GM19463 (cell line): Measurements from ENCODE around the gene SSUH2.

Experiments used
- ATAC-seq: cut with Tn5 transposase; IDR thresholded peaks from one replicate; pipeline ENCODE4 v1.9.1; 2021; ENCODE audit warnings: mild to moderate bottlenecking, moderate library complexity; ENCODE audit not compliant: unreplicated experiment

Gene SSUH2

DNA sequence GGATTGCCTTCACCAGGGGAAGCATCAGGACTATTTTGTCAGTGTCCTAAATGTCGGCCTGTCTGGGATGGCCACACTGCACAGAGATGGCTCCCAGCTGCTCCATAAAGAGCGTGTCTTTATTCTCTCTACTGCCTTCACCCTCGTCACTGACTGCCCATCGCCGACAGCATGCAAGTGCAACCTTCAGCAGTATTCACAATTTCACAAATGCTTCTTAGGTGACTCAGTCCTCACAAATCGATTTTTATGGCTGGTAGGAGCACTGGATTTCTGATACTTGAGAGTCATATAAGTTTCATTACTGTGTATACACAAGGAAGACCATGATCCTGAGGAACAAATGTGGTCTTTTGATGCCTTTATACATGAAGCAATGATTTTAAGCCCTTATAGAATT is 1.1 kb upstream of the SSUH2 start:
- ATAC-seq: no peak

DNA sequence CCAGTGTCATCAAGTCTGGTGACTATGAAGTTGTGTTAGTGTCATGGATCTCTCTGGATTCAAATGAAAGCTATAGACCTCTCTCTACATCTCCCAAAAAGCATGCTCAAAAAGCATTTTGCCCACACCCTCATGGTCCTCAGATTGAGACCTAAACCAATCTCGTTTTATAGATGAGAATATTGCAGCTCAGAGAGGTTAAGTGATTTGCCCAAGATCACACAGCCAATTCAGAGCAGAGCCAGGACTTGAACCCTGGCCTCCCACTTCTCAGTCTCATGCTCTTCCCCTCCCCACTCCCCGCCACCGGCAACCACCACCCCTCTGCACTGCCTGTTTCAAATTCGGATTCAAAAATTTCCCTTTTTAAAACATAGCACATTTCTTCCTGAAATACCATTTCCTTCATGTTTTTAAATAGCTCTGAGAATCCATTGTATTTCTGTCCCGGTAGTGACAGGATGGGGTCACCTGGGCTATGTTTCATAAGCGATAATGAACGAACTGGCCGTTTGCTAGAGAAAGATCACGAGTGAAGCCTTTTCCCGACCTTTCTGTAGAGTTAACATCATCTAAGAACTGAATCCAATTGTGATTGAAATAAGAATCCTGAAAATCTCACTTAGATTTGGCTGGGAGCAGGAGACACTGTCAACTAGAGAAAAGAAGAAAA is 769 bp downstream of the SSUH2 start:
- ATAC-seq: no peak

DNA sequence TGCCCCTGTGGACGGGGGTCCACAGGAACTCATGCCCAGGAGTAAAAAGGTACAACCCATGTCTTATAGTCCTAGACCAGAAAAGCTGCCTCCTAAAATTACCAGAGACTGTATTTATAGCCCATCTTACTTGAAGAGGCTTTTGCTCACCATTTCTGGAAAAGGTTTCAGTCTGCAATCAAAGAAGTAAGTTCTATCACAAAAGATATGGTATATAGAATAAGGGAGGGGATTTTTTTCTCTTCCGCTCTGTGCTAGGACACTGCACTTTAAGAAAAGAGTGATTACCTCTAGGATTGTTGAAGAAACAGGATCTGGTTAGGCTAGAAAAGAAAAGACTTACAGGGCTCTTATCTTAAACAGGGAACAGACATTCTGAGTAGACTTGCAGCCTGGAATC is 2.6 kb downstream of the SSUH2 start:
- no peak for ATAC-seq

DNA sequence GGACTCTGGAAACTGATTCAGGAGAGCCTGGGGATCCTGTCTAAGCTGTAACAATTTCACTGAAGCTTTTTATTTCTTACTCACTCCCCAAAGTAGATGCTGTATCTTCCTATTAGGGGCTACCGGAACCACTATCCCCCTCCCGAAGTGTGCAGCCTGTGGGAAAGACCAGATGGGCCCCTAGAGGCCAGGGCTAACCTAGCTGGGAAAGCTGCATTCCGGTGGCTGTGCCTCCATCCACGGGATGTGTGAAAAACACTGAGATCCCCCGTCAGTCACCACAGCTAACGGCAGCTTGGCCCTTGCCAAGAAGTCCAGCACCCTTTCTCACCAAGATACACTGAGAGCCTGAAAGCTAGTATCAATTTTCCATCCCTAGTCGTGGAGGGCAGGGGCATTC is 3.1 kb downstream of the SSUH2 start:
- no peak for ATAC-seq

DNA sequence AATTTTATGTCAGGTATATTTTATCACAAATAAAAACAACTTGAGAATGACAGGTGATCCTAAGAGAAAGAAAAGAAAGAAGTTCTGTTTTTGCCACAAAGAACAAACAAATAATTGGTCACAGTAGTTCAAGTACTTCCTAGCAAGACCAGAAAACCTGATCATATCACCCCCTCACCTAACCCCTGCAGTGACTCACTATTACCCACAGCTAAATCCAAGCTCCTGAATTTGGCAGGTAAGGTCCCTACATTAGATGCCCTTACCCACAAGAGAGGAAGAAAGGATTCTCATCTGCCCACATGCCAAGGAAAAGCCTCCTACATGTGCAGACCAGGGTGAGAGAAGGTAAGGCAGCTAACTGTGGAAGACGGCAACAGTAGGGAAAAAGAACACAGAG is 4.4 kb downstream of the SSUH2 start:
- no peak for ATAC-seq

DNA sequence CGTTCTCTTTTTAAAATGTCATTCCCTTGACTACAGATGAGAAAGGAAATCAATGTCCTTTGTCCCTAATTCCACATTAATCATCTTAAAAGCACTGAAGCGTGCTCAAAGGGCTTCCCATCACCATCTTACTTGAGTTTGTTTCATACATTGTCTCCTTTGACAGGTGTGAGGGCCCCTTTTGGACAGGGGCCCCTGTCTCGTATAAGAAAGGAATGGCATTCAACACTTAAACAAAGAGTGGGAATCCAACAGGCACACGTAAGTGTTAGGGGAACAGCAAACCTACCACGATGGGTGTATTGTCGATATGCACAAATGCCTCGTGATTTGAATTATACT is 5.0 kb downstream of the SSUH2 start:
- ATAC-seq: no peak

DNA sequence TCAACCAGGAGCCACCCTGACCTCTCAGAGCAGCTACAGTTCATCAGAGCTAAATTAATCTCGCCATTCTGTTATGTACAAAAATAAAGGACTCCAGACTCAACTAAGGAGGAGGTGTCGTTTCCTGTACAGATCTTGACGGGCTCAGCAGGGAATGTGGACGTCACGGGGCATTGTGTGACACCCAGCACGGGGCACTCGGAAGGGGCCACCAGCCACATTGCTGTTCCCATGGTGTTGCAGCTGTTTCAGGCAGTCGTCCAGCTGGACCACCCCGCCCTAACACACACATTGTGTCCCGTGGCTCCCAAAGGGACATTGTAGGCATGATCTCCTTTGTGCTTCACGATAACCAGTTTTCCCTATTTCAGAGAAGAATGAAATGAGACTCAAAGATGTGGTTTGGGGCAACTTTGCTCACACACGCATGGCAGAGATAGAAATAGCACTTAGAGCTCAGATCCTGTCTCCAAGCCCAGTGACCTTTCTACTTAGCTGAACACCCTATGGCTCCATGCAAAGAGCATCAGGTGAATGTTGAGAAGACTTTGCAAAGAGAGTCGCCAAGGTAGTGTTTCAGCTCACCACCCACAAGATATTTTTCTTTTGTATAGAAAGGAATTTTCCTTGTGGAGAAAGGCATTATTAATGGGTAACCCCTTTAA is 5.5 kb downstream of the SSUH2 start:
- ATAC-seq: no peak

DNA sequence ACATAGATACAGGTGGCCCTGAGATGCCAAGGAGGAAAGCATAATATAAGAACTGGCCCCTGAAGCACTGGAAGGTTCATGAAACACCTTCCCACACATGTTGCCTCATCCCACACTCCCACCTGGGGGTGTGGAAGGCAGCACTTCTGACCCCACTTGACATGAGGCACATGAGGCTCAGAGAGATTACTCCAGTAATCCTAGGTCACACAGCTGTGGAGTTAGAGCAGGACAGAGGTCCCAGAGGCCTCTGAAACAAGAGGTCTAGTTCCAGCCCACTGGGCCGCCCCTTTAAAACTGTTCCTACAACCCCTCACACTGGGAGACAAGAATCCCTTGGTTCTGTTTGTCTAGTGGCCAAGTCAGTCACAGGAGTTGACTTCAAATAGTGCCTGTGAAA is 7.2 kb downstream of the SSUH2 start:
- no peak for ATAC-seq

DNA sequence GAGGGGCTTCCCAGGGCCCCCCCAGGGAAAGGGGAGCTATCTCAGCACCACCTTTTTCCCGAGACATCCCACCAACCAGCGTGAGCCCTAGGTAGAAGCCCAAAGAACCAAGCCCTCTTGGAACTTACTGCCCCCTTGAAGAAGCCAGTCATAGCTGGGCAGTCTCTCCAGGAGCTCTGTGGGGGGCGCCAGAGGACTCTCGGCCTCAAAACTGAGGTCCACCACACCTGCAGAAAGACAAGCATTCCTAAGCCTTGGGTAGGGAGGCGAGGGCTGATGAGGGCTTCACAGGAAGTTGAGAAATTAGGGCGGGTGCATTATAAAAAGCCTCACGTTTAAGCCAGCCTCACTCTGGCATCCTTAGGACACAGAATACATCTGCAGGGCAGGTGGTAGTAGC is 9.0 kb downstream of the SSUH2 start:
- ATAC-seq: no peak

DNA sequence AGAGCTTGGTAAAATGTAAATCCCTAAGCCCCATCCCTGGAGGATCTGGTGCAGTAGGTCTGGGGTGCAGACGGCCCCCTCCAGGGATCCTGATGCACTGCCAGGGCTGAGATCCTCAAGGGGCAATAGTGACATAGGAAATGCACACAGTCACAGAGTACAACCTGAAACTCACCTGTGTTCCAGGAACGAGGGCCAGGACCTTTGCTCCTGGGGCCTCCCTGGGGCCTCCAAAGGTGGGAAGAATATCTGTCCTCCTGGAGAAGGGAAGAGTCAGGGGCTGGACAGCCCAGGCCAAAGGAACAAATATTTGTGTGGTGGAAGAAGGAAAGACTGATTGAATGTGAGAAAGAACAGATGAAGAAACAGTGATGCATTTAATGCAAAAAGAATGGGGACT is 9.5 kb downstream of the SSUH2 start:
- ATAC-seq: no peak

DNA sequence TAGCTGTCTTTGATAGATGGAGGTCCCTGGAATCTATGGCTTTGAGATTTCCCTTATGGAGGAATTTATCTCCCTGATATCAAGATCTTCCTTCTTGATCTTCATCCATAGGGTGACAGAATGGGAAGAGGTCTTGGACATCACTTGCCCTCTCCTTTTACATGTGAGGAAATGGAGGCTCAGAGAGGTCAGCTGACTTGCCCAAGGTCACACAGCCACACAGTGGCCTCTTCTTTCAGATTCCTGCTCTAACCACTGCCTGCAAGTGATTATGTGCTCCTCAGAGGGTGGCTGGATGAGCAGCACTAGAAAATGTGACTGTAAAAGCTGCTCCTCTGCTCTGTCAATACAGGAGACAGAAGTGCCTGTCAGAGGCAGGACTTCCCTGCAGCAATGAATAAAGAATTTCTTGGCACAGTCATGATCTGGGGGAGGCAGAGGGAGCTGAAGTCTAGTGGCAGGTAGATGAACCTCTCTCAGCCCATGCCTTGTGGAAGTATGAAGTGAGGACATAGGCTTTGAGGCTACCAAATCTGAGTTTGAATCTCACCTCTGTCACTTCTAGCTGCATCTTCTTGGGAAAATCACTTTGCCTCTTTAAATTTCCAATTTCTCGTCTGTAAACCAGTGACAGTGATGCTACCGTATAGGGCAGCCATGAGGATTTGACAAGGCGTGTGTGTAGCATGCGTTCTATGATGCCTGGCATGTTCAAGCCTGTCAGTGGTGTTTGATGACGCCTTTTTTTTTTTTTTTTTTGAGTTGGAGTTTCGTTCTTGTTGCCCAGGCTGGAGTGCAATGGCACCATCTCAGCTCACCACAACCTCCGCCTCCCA is 12.0 kb downstream of the SSUH2 start:
- no peak for ATAC-seq

DNA sequence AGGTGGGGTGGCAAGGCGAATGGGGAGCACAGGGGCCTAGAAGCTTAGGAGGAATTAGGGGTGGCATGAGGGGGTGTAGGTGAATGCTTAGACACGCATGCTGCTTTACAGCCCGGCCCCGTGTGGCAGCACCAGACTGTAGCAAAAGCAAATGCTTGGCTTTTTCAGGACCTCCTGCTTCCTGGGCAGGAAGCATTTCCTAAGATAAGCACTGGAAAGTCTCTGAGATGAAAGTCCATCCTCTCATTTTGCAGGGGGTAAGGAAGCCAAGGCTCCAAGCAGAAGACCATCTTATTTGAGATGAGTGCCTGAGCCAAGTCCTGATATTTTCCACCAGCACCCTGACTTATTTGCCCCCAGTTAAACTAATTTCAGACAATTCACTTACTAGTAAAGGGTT is 12.9 kb downstream of the SSUH2 start:
- no peak for ATAC-seq

DNA sequence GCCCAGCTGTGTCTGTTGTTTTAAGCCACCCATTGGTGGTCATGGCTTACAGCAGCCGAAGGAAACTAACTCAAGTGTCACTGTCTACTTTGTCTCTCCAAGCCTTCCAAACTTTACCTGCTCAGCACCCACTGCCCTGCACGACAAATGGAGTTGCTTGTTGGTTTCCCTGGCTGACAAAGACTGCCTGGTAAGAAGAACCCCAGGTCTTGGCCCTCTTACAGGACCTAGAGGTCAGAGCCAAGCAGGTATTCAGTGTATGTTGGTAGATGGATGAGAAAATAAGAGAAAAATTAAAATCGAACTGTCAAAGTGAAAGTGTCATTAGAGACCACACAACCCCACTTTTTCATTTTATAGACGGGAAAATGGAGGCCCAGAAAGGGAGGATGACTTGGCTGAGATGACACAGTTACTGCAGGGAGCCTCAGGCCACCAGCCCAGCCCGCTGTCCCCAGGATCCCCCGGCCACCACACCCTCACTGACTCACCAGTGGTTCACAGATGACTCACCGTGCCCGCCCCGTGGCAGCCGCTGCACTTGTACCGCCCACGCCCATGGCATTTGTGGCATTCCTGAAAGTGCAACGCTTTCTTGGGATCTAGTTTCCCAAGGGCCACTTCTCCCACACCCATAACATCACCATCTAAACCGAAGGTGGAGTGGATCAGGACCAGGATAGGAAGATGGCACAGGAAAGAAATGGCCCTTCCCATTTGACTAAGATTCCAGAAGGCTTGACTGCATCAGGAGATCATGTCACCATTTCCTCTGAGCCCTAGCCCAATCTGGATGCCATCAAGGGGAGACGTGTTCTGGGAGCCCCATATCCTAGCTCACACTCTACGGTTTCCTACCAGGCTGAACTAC is 15.2 kb downstream of the SSUH2 start:
- ATAC-seq: peak; percentile 95

DNA sequence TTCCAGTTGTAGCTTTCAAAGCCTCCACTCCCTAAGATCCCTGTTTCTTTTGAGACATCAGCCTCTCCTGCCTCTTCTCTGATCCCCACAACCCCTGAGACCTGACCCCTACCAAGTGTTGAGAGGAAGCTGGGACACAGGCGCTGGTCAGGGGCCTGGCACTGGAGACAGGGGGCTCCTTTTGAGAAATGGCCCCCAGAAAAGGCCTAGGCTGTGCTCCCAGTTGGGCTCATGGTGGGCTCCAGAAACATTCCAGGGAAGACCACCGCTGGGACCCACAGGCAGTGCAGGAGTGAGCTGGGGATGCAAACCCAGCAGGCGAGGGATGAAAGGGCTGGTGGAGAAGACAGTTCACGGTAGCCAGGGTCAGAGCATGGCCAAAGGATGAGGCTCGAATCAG is 16.6 kb downstream of the SSUH2 start:
- no peak for ATAC-seq

DNA sequence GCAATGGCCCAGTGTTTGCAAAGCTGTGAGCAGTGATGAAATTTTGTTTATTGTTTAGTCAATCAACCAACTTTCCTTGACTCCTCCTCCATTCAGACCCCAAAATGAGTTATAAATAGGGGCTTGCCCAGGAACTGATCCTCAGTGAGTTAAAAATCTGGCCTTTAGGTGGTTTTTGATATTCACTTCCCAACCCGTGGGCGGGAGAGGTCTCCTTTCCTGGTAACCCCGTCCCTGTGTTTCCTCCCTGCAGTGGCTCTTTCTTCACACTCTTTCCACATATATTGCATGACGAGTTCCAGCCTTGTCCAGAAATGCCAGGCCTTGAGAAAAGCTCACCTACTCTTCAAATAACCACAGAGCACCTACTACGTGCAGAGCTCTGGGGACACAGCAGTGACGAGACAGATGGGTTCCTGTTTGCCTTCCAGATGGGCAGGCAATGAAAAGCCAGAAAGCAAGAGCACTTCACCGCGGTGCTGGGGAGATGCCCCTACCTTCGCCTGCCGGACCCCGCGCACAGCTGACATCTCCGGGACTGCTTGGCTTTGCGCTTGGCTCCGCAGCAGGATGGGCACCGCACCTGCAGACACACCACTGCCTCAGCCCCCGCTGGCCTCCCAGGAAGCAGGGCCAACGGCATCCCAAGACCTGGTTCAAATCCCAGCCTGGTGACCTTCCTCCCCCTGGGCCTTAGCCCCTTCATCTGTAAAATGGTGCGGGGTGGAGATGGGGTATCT is 17.2 kb downstream of the SSUH2 start:
- no peak for ATAC-seq

DNA sequence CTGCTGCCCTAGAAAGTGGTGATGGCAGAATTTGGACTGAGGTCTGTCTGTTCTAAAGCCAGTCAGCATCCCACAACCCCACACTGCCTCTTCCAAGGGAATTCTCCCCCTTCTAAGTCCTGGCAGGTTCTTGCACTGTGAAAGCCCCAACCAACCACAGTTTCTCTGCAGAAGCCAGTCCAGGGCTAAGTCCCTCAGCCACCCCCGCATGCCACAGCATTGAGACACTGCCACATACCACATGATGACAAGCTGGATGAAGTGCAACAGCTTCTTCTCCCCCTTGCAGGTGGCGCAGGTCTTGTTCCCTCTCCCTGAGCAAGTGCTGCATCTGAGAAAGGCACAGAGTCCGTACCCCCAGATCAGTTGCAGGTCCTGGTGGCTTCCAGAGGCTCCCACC is 18.6 kb downstream of the SSUH2 start:
- ATAC-seq: no peak

DNA sequence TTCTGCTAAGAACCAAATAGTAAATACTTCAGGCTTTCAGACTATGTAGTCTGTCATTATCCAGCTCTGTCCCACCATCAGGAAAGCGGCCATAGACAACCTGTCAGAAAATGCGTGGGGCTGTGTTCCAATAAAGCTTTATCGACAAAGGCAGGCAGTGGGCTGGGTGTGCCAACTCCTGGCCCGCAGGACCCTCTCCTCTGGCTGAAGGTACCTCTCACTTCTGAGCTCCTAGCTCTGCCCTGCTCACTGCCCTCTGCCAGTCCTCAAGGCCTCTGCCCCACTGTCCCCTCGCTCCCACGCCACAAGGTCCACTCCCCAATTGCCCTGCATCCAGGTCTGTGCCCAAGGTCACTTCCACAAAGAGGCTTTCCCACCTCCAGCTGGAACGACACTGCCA is 20.0 kb downstream of the SSUH2 start:
- ATAC-seq: no peak

DNA sequence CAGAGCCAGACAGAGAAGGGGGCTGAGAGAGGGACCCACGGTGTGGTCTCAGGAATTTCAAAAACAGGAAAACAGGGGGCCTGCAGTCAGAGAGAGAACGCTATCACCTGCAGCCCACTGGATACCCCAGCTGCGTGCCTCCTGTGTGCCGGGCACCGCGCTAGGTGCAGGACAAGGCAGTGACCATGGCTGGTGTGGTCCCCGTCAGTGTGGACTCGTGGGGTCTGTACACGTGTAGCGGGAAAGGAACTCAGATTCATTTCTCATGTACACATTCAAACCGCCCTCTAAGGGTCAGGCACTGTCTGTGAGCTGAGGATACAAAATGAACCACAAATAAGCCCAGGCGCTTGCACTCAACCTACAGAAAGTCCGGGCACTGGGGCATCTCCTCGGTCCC is 20.9 kb downstream of the SSUH2 start:
- ATAC-seq: no peak

DNA sequence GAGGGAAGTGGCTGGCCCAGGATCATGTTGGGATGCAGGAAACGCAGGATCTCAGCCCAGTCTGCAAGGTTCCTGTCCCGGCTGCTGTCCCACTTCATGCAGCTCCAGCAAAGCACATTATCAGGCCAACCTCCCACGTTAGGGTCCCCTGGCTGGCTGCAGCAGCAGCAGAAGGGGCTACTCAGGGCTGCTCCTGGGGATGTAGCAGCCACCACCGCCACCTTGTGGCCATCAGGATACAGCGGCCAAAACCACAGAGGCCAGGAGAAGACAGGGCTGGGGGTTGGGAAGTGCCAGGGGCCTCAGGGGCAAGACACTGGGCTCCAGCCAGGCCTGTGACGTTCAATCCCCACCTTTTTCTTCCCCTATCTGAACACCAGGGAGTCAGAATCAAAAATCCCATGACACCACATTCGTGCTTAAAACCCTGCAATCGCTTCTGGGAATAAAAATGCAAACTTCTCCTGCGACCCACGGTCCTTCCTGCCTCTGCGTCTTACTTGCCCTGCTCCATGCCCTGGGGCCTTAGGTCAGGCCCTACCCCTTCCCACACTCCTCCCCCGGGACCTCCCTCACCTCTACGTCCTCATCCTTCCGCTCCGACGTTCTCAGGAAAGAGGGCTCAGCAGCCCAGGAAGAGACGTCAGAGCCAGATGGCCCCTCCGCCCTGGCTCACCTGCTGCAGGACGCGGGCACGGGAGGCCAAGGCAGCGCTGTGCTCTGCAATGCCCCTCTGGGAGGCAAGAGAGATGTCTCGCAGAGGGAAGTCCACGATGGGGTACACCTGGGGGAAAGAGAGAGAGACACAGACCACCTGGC is 21.5 kb downstream of the SSUH2 start:
- ATAC-seq: peak; percentile 89

DNA sequence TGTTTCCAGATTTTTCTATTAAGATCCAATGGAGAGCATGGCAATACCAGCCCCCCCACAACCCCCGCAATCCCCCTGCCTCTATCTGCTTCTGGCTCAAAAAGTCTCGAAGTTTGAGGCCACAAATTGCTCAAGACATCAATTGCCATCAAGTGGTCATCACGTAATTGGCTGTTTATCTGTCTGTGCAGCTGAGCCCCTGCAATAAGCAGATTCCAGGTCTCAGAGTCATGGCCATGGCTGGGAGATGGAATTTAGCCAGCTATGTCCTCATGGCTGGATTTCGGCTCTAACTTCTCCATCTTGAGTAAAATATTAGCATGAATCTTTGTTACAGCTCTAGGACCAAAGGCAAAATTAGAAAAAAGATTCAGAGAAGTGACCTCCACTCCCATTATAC is 22.7 kb downstream of the SSUH2 start:
- ATAC-seq: no peak
